Retinal pigment epithelial cell (primary cell): ENCODE data around the gene MTA1.

Experiments
- DNase-seq: peaks from one replicate; pipeline ENCODE4 v3.0.0-alpha.2; 2010; ENCODE audit warnings: low read depth
- H3K4me3 ChIP-seq: 2 replicates; pipeline ENCODE4 v1.5.1; 2011; ENCODE audit warnings: mild to moderate bottlenecking, low read length, control low read depth, moderate library complexity
- TF ChIP-seq, protein P1 (sequence below): conservative IDR thresholded peaks from 2 replicates; pipeline ENCODE4 v1.5.1; 2011; ENCODE audit warnings: low read depth, low read length, control low read depth, inconsistent platforms

Gene MTA1

DNA sequence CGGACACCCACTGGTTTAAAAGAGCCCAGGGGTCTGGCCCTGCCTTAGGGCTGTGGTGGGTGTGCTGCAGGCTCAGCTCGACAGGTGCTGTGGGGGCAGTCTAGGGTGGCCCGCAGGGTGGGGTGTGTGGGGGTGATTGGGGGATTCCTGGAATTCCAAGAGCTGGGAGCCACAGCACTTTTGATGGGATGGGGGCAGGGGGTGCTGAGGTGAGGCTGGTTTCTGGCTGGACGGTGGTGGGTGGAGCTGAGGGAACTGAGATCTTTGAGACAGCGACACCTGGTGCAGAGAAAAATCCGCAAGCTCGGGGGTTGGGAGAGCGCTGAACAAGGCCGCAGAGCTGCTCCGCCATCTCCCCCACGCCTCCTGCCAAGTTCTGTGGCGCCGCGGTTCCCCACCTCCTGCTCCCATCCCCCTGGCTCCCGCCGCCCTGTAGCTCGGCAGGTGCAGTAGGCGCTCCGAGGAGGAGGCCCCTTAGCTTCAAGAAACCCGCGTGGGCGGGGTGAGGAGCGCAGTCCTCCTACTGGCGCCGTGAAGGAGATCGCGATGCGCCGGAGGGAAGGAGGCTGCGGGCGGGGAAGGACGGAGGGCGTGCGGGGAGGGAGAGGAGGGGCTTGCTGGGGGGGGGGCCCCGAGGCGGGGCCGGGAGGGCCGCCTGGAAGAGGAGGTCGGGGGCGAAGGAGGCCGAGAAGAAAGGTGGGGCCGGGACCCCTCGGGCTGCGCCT lies 70.1 kb downstream of the MTA1 start:
- DNase-seq: peak; percentile 62
- TF ChIP-seq, protein P1, sequence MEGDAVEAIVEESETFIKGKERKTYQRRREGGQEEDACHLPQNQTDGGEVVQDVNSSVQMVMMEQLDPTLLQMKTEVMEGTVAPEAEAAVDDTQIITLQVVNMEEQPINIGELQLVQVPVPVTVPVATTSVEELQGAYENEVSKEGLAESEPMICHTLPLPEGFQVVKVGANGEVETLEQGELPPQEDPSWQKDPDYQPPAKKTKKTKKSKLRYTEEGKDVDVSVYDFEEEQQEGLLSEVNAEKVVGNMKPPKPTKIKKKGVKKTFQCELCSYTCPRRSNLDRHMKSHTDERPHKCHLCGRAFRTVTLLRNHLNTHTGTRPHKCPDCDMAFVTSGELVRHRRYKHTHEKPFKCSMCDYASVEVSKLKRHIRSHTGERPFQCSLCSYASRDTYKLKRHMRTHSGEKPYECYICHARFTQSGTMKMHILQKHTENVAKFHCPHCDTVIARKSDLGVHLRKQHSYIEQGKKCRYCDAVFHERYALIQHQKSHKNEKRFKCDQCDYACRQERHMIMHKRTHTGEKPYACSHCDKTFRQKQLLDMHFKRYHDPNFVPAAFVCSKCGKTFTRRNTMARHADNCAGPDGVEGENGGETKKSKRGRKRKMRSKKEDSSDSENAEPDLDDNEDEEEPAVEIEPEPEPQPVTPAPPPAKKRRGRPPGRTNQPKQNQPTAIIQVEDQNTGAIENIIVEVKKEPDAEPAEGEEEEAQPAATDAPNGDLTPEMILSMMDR: peak; percentile 72

DNA sequence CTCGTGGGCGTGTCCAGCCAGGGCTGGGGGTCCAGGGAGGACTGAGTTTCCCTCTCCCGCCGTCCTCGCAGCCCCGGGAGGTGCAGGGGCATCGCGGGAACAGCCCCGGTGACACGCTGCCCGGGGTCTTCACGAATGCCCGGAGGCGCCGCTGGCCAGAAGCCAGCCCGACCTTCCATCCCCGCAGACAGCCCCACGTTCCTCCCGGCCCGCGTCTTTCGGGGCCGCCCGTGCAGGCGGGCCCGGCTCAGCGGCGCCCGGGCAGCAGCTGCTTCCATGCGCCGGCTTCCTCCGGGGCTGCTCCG lies 70.6 kb downstream of the MTA1 start:
- no peak for DNase-seq
- TF ChIP-seq, protein P1: no peak
- peak overlapping the region; percentile 53 for H3K4me3 ChIP-seq

More for the DNA sequence above, 70.1 kb downstream of the MTA1 start:
- peak overlapping the region; percentile 53 for H3K4me3 ChIP-seq

DNA sequence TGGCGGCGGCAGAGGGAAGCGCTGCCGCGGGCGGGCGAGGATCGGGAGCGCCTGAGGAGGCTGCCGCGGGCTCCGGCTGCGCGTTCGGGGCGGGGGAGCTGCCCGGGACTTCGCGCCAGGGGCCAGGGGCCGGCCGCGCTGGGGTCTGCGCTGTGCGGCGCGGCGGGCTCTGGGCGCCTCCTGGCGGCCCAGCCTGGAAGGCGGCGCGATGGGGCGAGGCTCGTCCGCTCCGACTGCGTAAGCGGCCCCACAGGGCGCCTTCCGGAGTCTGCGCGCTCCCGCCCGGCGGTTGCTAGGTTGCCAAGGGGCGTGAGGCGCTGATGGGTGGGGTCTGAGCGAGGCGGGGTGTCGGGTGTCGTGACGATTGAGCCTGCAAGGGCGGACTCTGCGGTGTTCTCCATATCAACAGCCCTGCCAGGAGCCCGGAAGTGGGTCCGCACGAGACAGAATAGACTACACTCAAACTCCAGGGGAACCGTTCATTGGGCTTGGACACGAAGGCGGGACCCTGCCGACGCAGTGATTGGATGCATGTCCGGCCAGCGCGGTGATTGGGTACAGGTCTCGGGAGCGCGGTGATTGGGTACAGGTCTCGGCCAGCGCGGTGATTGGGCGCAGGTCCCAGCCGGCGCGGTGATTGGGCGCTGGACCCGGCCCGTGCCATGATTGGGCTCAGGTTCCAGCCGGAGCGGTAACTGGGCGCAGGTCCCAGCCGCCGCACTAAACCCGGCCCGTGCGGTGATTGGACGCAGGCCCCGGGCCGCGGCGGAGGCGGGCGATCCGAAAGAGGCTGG lies 71.1 kb downstream of the MTA1 start, which contains the start of gene TEDC1:
Gene TEDC1 (plus strand): TSS at position 675 of the 794 bp plus-strand sequence. CDS start 130 bp downstream, outside the sequence.
- DNase-seq: peak; percentile 100
- peak within 1 kb of the TSS; percentile 55 for H3K4me3 ChIP-seq
- TF ChIP-seq, protein P1: peak; percentile 61

DNA sequence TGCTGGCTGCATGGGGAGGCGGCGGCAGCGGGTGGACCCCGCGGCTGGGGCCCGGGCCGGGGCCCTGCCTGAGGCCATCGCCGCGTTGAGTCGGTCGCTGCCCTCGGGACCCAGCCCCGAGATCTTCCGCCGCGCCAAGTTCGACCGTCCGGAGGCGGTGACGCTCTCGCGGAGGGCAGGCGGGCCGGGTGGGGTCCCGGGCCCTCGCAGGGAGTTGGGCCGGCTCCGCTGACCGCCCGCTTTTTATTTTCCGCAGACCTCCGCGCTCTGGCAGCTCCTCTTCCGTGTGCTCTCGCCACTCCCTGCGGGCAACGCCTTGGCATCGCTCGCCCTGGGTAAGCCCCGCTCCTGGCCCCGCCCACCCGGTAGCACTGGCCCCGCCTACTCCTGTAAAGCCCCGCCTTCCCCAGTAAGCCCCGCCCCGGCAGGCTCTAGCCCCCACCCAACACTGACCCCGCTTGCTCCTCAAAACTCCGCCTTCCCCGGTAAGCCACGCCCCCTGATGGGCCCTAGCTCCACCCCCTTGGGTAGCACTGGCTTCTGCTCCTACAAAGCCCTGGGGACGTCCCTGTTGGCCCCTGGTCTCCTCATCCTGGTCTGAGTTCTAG lies 71.8 kb downstream of the MTA1 start:
- no peak for DNase-seq
- H3K4me3 ChIP-seq: peak overlapping the region; percentile 55
- TF ChIP-seq, protein P1: no peak

DNA sequence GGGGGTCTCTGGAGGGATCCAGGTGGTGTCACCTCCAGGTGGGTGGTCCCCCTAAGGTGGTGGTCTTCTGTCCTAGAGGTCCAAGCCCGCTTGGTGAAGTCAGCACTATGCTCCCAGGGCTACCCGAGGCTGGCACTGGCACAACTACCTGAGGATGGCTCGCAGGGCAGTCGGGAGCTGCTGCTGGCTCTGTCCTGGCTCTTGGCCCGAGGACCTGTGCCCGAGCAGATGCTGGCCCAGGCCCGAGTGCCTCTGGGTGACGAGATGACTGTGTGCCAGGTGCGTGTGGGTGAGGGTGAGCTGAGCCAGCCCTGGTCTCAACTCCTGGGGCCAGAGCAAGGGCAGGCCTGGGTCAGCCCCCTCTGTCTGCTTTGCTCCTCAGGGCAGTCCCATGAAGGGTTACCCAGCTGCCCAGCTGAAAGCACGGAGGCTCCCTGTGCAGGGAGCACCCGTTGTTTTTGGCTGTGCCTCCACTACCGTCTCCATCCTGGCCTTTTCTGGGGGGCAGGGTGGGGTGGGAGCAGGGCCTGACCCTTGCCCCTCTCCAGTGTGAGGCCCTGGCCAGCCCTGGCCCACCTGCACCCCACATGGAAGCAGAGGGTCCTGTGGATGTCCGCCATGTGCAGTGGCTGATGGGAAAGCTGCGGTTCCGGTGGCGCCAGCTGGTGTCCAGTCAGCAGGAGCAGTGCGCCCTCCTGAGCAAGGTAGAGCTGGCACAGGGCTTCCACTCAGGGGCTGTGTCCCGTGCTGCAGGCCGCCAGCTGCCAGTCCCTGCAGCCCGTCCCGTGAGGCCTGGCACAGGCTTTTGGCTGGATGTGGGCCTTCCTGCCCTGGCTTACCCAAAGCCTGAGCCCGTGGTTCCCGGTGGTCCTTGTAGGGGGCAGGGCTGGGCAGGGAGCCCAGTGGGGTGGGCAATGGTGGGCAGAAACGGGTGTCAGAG lies 72.7 kb downstream of the MTA1 start:
- no peak overlapping the region for H3K4me3 ChIP-seq
- DNase-seq: no peak
- TF ChIP-seq, protein P1: no peak
